WERI-Rb-1 (cell line): ENCODE data around the gene PHF21A.

ENCODE experiments used
- DNase-seq: peaks from one replicate; pipeline ENCODE4 v3.0.0-alpha.2; 2020
- H3K27ac ChIP-seq: fragments of 250-450 bp; sonication (Bioruptor Pico); 2 replicates; pipeline ENCODE4 v1.5.1; 2020; ENCODE audit warnings: mild to moderate bottlenecking, moderate library complexity
- H3K27me3 ChIP-seq: fragments of 250-450 bp; sonication (Bioruptor Pico); 2 replicates; pipeline ENCODE4 v1.5.1; 2021; ENCODE audit warnings: mild to moderate bottlenecking, low read depth, moderate library complexity; ENCODE audit not compliant: insufficient read depth, severe bottlenecking
- H3K36me3 ChIP-seq: fragments of 250-450 bp; sonication (Bioruptor Pico); 2 replicates; pipeline ENCODE4 v1.5.1; 2020; ENCODE audit warnings: mild to moderate bottlenecking, moderate library complexity
- H3K4me3 ChIP-seq: 2 replicates; pipeline ENCODE4 v1.5.1; 2011; ENCODE audit warnings: low read depth, mild to moderate bottlenecking, control low read depth, low read length
- H3K9me3 ChIP-seq: fragments of 250-450 bp; sonication (Bioruptor Pico); 2 replicates; pipeline ENCODE4 v1.5.1; 2021; ENCODE audit warnings: mild to moderate bottlenecking, moderate library complexity; ENCODE audit not compliant: severe bottlenecking
- TF ChIP-seq, protein P1 (sequence below): IDR thresholded peaks from 2 replicates; pipeline ENCODE4 v1.5.1; 2011; ENCODE audit warnings: low read depth, mild to moderate bottlenecking, control low read depth, inconsistent platforms, low read length

The PHF21A gene

DNA sequence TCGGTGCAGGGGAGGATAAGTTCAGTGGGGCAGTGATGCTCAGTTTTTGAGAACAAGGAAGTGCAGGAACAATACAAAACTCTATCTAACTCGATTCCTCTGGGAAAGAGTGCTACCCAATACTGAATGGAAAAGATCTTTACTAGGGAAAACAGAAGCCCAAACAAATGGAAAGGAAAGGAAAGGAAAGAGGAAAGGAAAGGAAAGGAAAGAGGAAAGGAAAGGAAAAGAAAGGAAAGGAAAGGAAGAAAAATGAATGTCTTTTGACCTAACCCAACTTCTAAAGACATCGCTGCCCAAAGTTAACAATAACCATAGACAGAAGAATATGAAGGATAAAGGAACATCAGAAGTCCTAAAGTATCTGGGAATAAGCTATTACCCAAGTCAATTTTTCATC, 41.6 kb downstream of the PHF21A start:
- Histone ChIP-seq H3K27me3 (no peaks in the 10 kb centered on the region), H3K9me3 (no peaks in the 10 kb centered on the region), H3K36me3 (peaks cover 9% of the 10 kb centered on the region), H3K27ac (no peak overlapping the region), H3K4me3 (no peak overlapping the region)
- DNase-seq, result no peak
- TF ChIP-seq, protein P1, sequence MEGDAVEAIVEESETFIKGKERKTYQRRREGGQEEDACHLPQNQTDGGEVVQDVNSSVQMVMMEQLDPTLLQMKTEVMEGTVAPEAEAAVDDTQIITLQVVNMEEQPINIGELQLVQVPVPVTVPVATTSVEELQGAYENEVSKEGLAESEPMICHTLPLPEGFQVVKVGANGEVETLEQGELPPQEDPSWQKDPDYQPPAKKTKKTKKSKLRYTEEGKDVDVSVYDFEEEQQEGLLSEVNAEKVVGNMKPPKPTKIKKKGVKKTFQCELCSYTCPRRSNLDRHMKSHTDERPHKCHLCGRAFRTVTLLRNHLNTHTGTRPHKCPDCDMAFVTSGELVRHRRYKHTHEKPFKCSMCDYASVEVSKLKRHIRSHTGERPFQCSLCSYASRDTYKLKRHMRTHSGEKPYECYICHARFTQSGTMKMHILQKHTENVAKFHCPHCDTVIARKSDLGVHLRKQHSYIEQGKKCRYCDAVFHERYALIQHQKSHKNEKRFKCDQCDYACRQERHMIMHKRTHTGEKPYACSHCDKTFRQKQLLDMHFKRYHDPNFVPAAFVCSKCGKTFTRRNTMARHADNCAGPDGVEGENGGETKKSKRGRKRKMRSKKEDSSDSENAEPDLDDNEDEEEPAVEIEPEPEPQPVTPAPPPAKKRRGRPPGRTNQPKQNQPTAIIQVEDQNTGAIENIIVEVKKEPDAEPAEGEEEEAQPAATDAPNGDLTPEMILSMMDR, result no peak

DNA sequence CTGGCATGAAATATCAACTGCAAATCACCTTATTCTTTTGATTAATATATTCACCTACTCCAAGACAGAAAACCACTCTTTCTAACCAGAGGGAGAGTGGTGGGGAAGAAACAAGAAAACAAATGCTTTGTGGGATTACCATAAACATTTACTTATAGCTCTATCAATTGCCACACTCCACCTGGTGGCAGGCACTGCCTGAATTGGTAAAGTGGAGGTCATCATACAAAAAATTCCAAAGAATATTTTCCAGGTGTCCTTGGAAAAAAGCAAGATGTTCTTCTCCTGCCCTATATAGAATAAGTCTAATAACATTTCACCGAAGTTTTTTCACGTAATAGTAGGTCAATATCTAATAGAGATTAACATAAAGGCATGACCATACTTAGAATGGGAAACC, 45.3 kb downstream of the PHF21A start:
- H3K27ac ChIP-seq, result no peak overlapping the region
- no peaks in the 10 kb centered on the region for H3K27me3 ChIP-seq
- no peak overlapping the region for H3K4me3 ChIP-seq
- H3K36me3 ChIP-seq, result peaks cover 5% of the 10 kb centered on the region
- DNase-seq, result no peak
- TF ChIP-seq, protein P1, result 0 out of 2 replicates have a peak, but pooled peaks have one; percentile 6
- H3K9me3 ChIP-seq, result no peaks in the 10 kb centered on the region

DNA sequence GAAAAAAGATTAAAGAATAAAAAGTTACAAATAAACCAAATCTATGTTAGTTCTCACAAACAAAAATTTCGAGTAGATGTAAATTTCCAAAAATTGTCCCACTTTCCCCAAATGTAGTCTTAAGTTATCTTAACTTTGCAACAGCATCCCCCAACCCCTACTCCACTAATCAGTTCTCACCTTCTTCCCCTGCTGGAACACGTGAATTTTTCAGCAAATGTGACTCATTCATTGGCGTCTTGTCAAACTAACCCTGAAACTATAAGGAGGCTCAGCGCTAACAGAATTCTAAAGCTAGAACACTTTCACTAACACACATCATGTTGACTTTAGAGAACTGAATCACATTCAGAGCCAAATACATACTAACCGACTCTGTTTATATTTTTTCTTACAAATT, 46.1 kb downstream of the PHF21A start:
- Histone ChIP-seq H3K9me3 (no peaks in the 10 kb centered on the region), H3K4me3 (no peak overlapping the region), H3K27me3 (no peaks in the 10 kb centered on the region), H3K27ac (no peak overlapping the region), H3K36me3 (peaks cover 4% of the 10 kb centered on the region)
- TF ChIP-seq, protein P1, result no peak
- no peak for DNase-seq

DNA sequence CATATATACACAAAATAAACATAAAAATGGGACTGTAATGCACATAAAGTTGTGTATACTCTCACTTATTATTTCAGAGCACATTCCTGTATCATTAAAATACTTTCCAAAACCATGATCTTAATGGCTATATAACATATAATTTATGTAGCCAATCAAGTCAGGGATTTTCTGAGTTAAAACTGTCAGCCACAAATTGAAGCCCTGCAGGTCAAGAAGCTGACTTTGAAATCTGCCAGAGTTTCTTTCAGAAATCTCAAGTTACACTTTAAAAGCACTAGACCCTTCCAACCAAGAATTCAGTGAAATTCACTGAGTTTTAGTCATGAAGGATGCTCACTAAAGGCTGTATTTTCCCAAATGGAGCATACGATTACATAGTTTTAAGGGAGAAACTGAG, 47.6 kb downstream of the PHF21A start:
- no peaks in the 10 kb centered on the region; the same call in 1 of the 2 replicates for H3K36me3 ChIP-seq
- H3K27ac ChIP-seq, result no peak overlapping the region
- no peaks in the 10 kb centered on the region for H3K9me3 ChIP-seq
- no peak overlapping the region for H3K4me3 ChIP-seq
- TF ChIP-seq, protein P1, result no peak
- DNase-seq, result no peak
- H3K27me3 ChIP-seq, result no peaks in the 10 kb centered on the region

DNA sequence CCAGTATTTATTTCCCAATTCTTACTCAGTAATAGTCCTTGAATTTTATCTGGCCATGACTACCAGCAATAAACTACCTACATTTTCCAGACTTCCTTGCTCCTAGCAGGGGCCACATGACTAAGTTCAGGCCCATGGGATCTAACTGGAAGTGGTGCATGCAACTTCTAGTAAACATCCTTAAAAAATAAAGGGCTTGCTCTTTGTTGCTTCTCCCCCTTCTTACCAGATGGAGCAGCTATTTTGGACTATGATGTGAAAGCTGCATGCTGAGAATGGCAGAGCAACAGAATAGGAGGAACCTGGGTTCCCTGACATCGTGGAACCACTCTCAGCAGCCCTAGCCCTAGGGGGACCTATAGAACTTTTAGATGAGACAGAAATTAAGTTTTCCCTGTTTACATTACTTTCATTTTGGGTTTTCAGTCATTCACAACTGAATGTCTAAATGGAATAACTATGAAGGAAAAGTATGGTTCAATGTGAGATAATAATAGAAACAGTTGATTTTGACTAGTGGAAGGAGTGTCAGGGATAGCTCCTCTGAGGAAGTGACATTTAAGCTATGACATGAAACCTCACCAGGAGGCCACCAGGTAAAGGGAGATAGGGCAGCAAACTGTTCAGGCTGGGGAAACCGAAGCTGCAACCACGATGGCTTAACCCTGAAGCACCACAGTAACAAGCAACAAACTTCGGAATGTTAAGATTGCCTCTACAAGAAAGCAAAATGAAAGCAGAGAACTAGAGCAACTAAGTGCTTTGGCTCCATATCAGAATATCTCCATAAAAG, 48.9 kb downstream of the PHF21A start:
- Histone ChIP-seq H3K27ac (no peak overlapping the region), H3K9me3 (no peaks in the 10 kb centered on the region), H3K4me3 (no peak overlapping the region), H3K27me3 (no peaks in the 10 kb centered on the region), H3K36me3 (peaks cover 2% of the 10 kb centered on the region; the same call in 1 of the 2 replicates)
- no peak for DNase-seq
- TF ChIP-seq, protein P1, result no peak
